Activated T-helper 1 cell treated with anti-CD3 and anti-CD28 coated beads, Interleukin-2, amount 50 U/mL, for 16 hours (primary cell): ENCODE results near the gene ADAMTS14.

Source experiments
- DNase-seq, 2 donors: peaks; one replicate each; pipeline ENCODE4 v3.0.0-alpha.2; 2020; ENCODE audit warnings: low read depth in 1 of 2, low spot score in 1 of 2

Gene ADAMTS14

GRCh38 chr10:70782086-70782745, 109.9 kb downstream of the ADAMTS14 start:
- no peak for DNase-seq

GRCh38 chr10:70782746-70783680, 110.7 kb downstream of the ADAMTS14 start:
- DNase-seq = no peak

- no peak for DNase-seq
Measured at GRCh38 chr10:70784016-70784415, 111.7 kb downstream of the ADAMTS14 start.

- DNase-seq = no peak
Measured at GRCh38 chr10:70784471-70784870, 112.2 kb downstream of the ADAMTS14 start.

GRCh38 chr10:70785190-70785589, 112.9 kb downstream of the ADAMTS14 start, which contains the start of gene TBATA:
Gene TBATA (minus strand): TSS chr10:70785377. CDS start chr10:70783379, 1,998 bp downstream.
- no peak for DNase-seq

GRCh38 chr10:70786799-70787415, 114.6 kb downstream of the ADAMTS14 start:
- DNase-seq = no peak

GRCh38 chr10:70791386-70792039, 119.2 kb downstream of the ADAMTS14 start:
- DNase-seq = no peak

GRCh38 chr10:70795613-70796012, 123.3 kb downstream of the ADAMTS14 start:
- DNase-seq = no peak

- no peak for DNase-seq
Measured at GRCh38 chr10:70797840-70798239, 125.5 kb downstream of the ADAMTS14 start.

GRCh38 chr10:70799124-70799523, 126.8 kb downstream of the ADAMTS14 start:
- no peak for DNase-seq

- no peak for DNase-seq
Measured at GRCh38 chr10:70801854-70802253, 129.5 kb downstream of the ADAMTS14 start.

GRCh38 chr10:70803775-70804420, 131.6 kb downstream of the ADAMTS14 start:
- DNase-seq = no peak

GRCh38 chr10:70804421-70804808, 132.1 kb downstream of the ADAMTS14 start:
- no peak for DNase-seq

GRCh38 chr10:70805619-70806215, 133.4 kb downstream of the ADAMTS14 start:
- no peak for DNase-seq

- DNase-seq = no peak
Measured at GRCh38 chr10:70806841-70807240, 134.5 kb downstream of the ADAMTS14 start.

- no peak for DNase-seq
Measured at GRCh38 chr10:70807556-70807955, 135.2 kb downstream of the ADAMTS14 start.

GRCh38 chr10:70809011-70809611, 136.8 kb downstream of the ADAMTS14 start:
- DNase-seq = no peak

GRCh38 chr10:70809726-70810125, 137.4 kb downstream of the ADAMTS14 start:
- no peak for DNase-seq

GRCh38 chr10:70810967-70811366, 138.7 kb downstream of the ADAMTS14 start:
- no peak for DNase-seq

GRCh38 chr10:70811881-70812280, 139.6 kb downstream of the ADAMTS14 start:
- no peak for DNase-seq
